GM23248 (cell line): ENCODE data around the gene CFAP251. TPM values are rescaled to one million over a fixed set of nuclear protein-coding genes. Genes with fewer than 3 reads are reported as not detected.

ENCODE experiments used
- DNase-seq: peaks from one replicate; pipeline ENCODE4 v3.0.0-alpha.2; 2015
- H2AFZ ChIP-seq: fragments of 200-600 bp; sonication (generic); 2 replicates; pipeline ENCODE4 v1.6.1; 2016; ENCODE audit warnings: antibody characterized with exemption
- H3F3A ChIP-seq: fragments of 200-600 bp; sonication (generic); 2 replicates; pipeline ENCODE4 v1.6.1; 2016; ENCODE audit warnings: mild to moderate bottlenecking, antibody characterized with exemption, mixed run types; ENCODE audit not compliant: insufficient read depth
- H3K27ac ChIP-seq: fragments of 200-600 bp; sonication (generic); 2 replicates; pipeline ENCODE4 v1.5.1; 2016; ENCODE audit warnings: mild to moderate bottlenecking
- H3K27me3 ChIP-seq: fragments of 200-600 bp; sonication (generic); replicated peaks from 2 replicates; pipeline ENCODE4 v1.6.1; 2016; ENCODE audit warnings: mild to moderate bottlenecking; ENCODE audit not compliant: insufficient read depth
- H3K36me3 ChIP-seq: fragments of 200-600 bp; sonication (generic); 2 replicates; pipeline ENCODE4 v1.6.1; 2016; ENCODE audit warnings: low read depth, mild to moderate bottlenecking
- H3K4me1 ChIP-seq: fragments of 200-600 bp; sonication (generic); 2 replicates; pipeline ENCODE4 v1.6.1; 2016; ENCODE audit warnings: mild to moderate bottlenecking; ENCODE audit not compliant: insufficient read depth
- H3K4me2 ChIP-seq: fragments of 200-600 bp; sonication (generic); one replicate; pipeline ENCODE4 v1.6.1; 2016; ENCODE audit warnings: mild to moderate bottlenecking; ENCODE audit not compliant: unreplicated experiment
- H3K4me3 ChIP-seq: fragments of 200-600 bp; sonication (generic); 2 replicates; pipeline ENCODE4 v1.5.1; 2016; ENCODE audit warnings: mild to moderate bottlenecking
- H3K79me2 ChIP-seq: fragments of 200-600 bp; sonication (generic); 2 replicates; pipeline ENCODE4 v1.6.1; 2016; ENCODE audit warnings: mild to moderate bottlenecking; ENCODE audit not compliant: insufficient read depth
- H3K9ac ChIP-seq: fragments of 200-600 bp; sonication (generic); 2 replicates; pipeline ENCODE4 v1.6.1; 2016; ENCODE audit warnings: mild to moderate bottlenecking
- H3K9me2 ChIP-seq: fragments of 200-600 bp; sonication (generic); 2 replicates; pipeline ENCODE4 v1.6.1; 2016; ENCODE audit warnings: mixed run types, mild to moderate bottlenecking, moderate library complexity; ENCODE audit not compliant: insufficient read depth
- H3K9me3 ChIP-seq: fragments of 200-600 bp; sonication (generic); one replicate; pipeline ENCODE4 v1.6.1; 2017; ENCODE audit warnings: low read depth
- H4K20me1 ChIP-seq: fragments of 200-600 bp; sonication (generic); 2 replicates; pipeline ENCODE4 v1.6.0; 2016; ENCODE audit not compliant: insufficient read depth
- EZH2 ChIP-seq: fragments of 200-600 bp; sonication (generic); IDR thresholded peaks from 2 replicates; pipeline ENCODE4 v1.6.1; 2018; ENCODE audit warnings: antibody characterized with exemption, mild to moderate bottlenecking; ENCODE audit not compliant: insufficient read depth, poor library complexity, severe bottlenecking
- EZH2phosphoT487 ChIP-seq: fragments of 200-600 bp; sonication (generic); IDR thresholded peaks from 2 replicates; pipeline ENCODE4 v1.6.1; 2018; ENCODE audit warnings: antibody characterized with exemption, moderate library complexity, mild to moderate bottlenecking, low read depth; ENCODE audit not compliant: insufficient read depth
- WGBS, 2 experiments: methylation state at CpG; one replicate each; pipeline ENCODE4 v1.1.6; 2015 to 2017; ENCODE audit warnings: low lambda C conversion rate in 2 of 2, low coverage in 1 of 2; ENCODE audit errors: missing lambda C conversion rate in 2 of 2; 5-methylcytosine and 5-hydroxymethylcytosine counted together
- in situ Hi-C: fragments of 300-500 bp; cut with MboI; formaldehyde crosslinking; loops from 2 replicates; pipeline ENCODE4 v1.15.0; 2020
- polyA plus RNA-seq: library from polyadenylated mRNA; unstranded; fragments of >200 nt; fragmentation: Nextera tagmentation; extraction: Ambion mirVana; gene quantifications from 2 replicates; pipeline ENCODE4 v1.2.1, GENCODE V29; 2016
- total RNA-seq: library from RNA; depleted of rRNA; stranded (reverse); fragments of >200 nt; shearing (Covaris generic); gene quantifications from 2 replicates; pipeline ENCODE4 v1.2.3, GENCODE V29; 2014

Gene CFAP251
- total and polyA plus RNA-seq, 2 experiments from 2014 or later, result 0.58 to 1.6 TPM

- H3K36me3 ChIP-seq, result no peaks in the 10 kb centered on the region
- in situ Hi-C loops, result no loop called here
- 95 to 97% methylated on average over 6 of the region's 6 CpGs for WGBS, 2 experiments
These were observed 56.6 kb downstream of the CFAP251 start for GRCh38 chr12:121975021-121975420.

GRCh38 chr12:121976950-121977349 is 58.6 kb downstream of the CFAP251 start:
- Histone ChIP-seq H3K4me2 (no peak overlapping the region), H4K20me1 (no peaks in the 10 kb centered on the region), H3K36me3 (no peaks in the 10 kb centered on the region), H3K4me3 (no peak overlapping the region), H3K79me2 (no peaks in the 10 kb centered on the region), H3K4me1 (no peaks in the 10 kb centered on the region), H3K27me3 (no peaks in the 10 kb centered on the region), H3K9ac (no peak overlapping the region), H3K9me3 (no peaks in the 10 kb centered on the region), H2AFZ (no peak overlapping the region), H3K27ac (no peak overlapping the region), H3F3A (no peaks in the 10 kb centered on the region), H3K9me2 (no peaks in the 10 kb centered on the region)
- no peak for DNase-seq
- in situ Hi-C loops, result no loop called here
- WGBS, 2 experiments, result 89 to 90% methylated on average over 5 of the region's 5 CpGs
- TF ChIP-seq EZH2 (no peak), EZH2phosphoT487 (no peak)

More at GRCh38 chr12:121975021-121975420, 56.6 kb downstream of the CFAP251 start:
- Histone ChIP-seq H4K20me1 (no peaks in the 10 kb centered on the region), H3K4me3 (no peak overlapping the region), H3K4me1 (no peaks in the 10 kb centered on the region), H3K4me2 (no peak overlapping the region), H3F3A (no peaks in the 10 kb centered on the region), H3K9me3 (no peaks in the 10 kb centered on the region), H3K9me2 (no peaks in the 10 kb centered on the region), H3K27ac (no peak overlapping the region), H3K9ac (no peak overlapping the region), H3K79me2 (no peaks in the 10 kb centered on the region), H3K27me3 (no peaks in the 10 kb centered on the region), H2AFZ (no peak overlapping the region)
- no peak for DNase-seq
- no peak for TF ChIP-seq EZH2
- no peak for TF ChIP-seq EZH2phosphoT487

GRCh38 chr12:121980191-121980891 is 61.9 kb downstream of the CFAP251 start:
- H2AFZ ChIP-seq, result no peak overlapping the region

GRCh38 chr12:121980892-121981272 is 62.5 kb downstream of the CFAP251 start:
- no peak overlapping the region for H3K4me3 ChIP-seq
- no peak for TF ChIP-seq EZH2
- TF ChIP-seq EZH2phosphoT487, result no peak
- no peak overlapping the region for H3K4me2 ChIP-seq
- H3K9ac ChIP-seq, result no peak overlapping the region
- H3K36me3 ChIP-seq, result no peaks in the 10 kb centered on the region
- H3K9me3 ChIP-seq, result no peaks in the 10 kb centered on the region
- WGBS, 2 experiments, result 96 to 97% methylated on average over 14 of the region's 14 CpGs
- H3K4me1 ChIP-seq, result no peaks in the 10 kb centered on the region
- no peak overlapping the region for H3K27ac ChIP-seq
- H3K9me2 ChIP-seq, result no peaks in the 10 kb centered on the region
- DNase-seq, result no peak
- no peaks in the 10 kb centered on the region for H3K27me3 ChIP-seq
- no peaks in the 10 kb centered on the region for H4K20me1 ChIP-seq
- no peaks in the 10 kb centered on the region for H3F3A ChIP-seq
- in situ Hi-C loops, result no loop called here
- no peak overlapping the region for H2AFZ ChIP-seq
- no peaks in the 10 kb centered on the region for H3K79me2 ChIP-seq

More at GRCh38 chr12:121980191-121980891, 61.9 kb downstream of the CFAP251 start:
- Histone ChIP-seq H3K27ac (no peak overlapping the region), H3K36me3 (no peaks in the 10 kb centered on the region), H3K4me3 (no peak overlapping the region), H3K9ac (no peak overlapping the region), H3K9me2 (no peaks in the 10 kb centered on the region), H3K27me3 (no peaks in the 10 kb centered on the region), H3K4me2 (no peak overlapping the region), H4K20me1 (no peaks in the 10 kb centered on the region), H3K4me1 (no peaks in the 10 kb centered on the region), H3K79me2 (no peaks in the 10 kb centered on the region), H3K9me3 (no peaks in the 10 kb centered on the region), H3F3A (no peaks in the 10 kb centered on the region)
- 83 to 91% methylated on average over 11 of the region's 11 CpGs for WGBS, 2 experiments
- TF ChIP-seq EZH2phosphoT487, result no peak
- TF ChIP-seq EZH2, result no peak
- in situ Hi-C loops, result no loop called here
- DNase-seq, result peak; percentile 23
